ENCODE measurements around the gene FMO5. TPM values are rescaled to one million over a fixed set of nuclear protein-coding genes. Genes with fewer than 3 reads are reported as not detected.

FMO5 gene
- total RNA-seq, 3 donors from 2014 or later, result 25.2 to 111 (median 55.7) TPM

GRCh38 chr1:147209825-147210821 lies 15.0 kb downstream of the FMO5 start:
- H3K4me1 ChIP-seq (ENCODE audit: low read depth), result peaks cover 14% of the 10 kb centered on the region
- no peaks in the 10 kb centered on the region for H3K9me3 ChIP-seq
- no peaks in the 10 kb centered on the region for H3K36me3 ChIP-seq (ENCODE audit: low read depth)
- no peak for DNase-seq
- ATAC-seq, result no peak
- no peak for TF ChIP-seq CTCF (IDR thresholded peaks at IDR 0.05)
- H3K4me3 ChIP-seq, result no peak overlapping the region
- intact Hi-C loops (cut with DNase I, micrococcal nuclease), result no loop called here

GRCh38 chr1:147208619-147209018 lies 16.5 kb downstream of the FMO5 start:
- H3K4me1 ChIP-seq (ENCODE audit: low read depth), result peaks cover 3% of the 10 kb centered on the region
- DNase-seq (no peak), ATAC-seq (no peak)
- no peaks in the 10 kb centered on the region for H3K9me3 ChIP-seq
- no peak overlapping the region for H3K4me3 ChIP-seq
- H3K36me3 ChIP-seq (ENCODE audit: low read depth), result no peaks in the 10 kb centered on the region
- intact Hi-C loops (cut with DNase I, micrococcal nuclease), result no loop called here
- no peak for TF ChIP-seq CTCF (IDR thresholded peaks at IDR 0.05)

GRCh38 chr1:147207192-147207591 lies 17.9 kb downstream of the FMO5 start:
- Histone ChIP-seq H3K4me1 (ENCODE audit: low read depth) (peaks cover 3% of the 10 kb centered on the region), H3K36me3 (ENCODE audit: low read depth) (no peaks in the 10 kb centered on the region), H3K4me3 (no peak overlapping the region), H3K9me3 (no peaks in the 10 kb centered on the region)
- intact Hi-C loops (cut with DNase I, micrococcal nuclease), result no loop called here
- no peak for TF ChIP-seq CTCF (IDR thresholded peaks at IDR 0.05)
- no peak for DNase-seq
- ATAC-seq, result no peak

- ATAC-seq, result no peak
- Histone ChIP-seq H3K36me3 (ENCODE audit: low read depth) (no peaks in the 10 kb centered on the region), H3K9me3 (no peaks in the 10 kb centered on the region), H3K4me3 (no peak overlapping the region), H3K4me1 (ENCODE audit: low read depth) (peaks cover 3% of the 10 kb centered on the region)
- no peak for DNase-seq
- intact Hi-C loops (cut with DNase I, micrococcal nuclease), result no loop called here
- TF ChIP-seq CTCF (IDR thresholded peaks at IDR 0.05), result no peak
These were observed 21.1 kb downstream of the FMO5 start for GRCh38 chr1:147204080-147204479.

GRCh38 chr1:147202576-147202975 lies 22.6 kb downstream of the FMO5 start:
- DNase-seq, result no peak
- no peak for TF ChIP-seq CTCF (IDR thresholded peaks at IDR 0.05)
- Histone ChIP-seq H3K36me3 (ENCODE audit: low read depth) (no peaks in the 10 kb centered on the region), H3K4me3 (no peak overlapping the region), H3K4me1 (ENCODE audit: low read depth) (peaks cover 3% of the 10 kb centered on the region), H3K9me3 (no peaks in the 10 kb centered on the region)
- ATAC-seq, result no peak
- intact Hi-C loops (cut with DNase I, micrococcal nuclease), result no loop called here

Data from mucosa of descending colon (tissue), 3 donors.